ENCODE results near the gene CGB8. TPM values are rescaled to one million over a fixed set of nuclear protein-coding genes. Genes with fewer than 3 reads are reported as not detected.

CGB8 gene
- total RNA-seq, 1 donor from 2014 or later, result not detected

DNA sequence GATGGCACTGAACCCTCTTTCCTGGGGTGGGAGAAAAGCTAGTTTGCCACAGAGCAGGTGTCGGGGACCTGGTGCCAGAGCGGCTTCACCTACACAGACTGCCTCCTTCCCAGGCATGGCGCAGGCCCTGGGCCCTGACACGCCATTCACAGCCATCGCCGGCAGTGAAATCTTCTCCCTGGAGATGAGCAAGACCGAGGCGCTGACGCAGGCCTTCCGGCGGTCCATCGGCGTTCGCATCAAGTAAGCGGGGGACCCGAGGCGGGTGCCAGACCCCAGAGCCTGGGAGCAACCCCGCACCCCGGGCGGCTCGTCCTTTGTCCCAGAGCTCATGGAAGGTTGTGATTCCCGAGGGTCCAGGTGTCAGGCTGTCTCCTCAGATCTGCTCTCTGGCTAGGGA lies 42.0 kb downstream of the CGB8 start:
- no peak for DNase-seq (ENCODE audit: low read depth)

DNA sequence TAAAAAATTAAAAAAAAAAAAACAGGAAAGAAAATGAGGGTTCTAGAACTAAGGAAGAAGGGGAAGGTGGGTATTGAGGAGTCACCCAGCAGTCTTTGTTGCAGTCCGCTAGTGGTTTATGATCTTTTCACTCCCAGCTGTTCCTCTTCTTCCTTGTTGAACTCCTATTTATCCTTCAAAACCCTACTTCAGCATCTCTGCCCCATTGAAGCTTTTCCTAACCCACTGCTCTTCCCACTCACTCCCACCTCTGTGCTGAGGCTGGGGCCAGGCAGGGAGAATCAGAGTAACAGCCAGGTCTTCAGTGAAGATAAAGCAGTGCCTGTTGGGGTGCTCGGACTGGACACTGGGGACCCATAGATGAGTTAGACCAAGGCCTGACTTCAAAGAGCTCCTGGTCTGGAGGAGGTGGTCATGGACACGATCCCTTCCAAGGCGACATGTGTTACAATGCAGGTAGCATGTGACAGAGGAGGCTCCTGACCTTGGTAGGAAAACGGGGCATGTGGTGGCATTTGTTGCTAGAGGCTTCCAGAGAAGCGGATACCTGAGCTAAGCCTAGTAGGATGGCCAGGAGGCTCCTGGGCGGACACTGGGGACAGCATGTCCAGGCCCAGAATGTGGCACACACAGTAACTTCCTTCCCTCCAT lies 43.8 kb downstream of the CGB8 start:
- DNase-seq (ENCODE audit: low read depth), result no peak

DNA sequence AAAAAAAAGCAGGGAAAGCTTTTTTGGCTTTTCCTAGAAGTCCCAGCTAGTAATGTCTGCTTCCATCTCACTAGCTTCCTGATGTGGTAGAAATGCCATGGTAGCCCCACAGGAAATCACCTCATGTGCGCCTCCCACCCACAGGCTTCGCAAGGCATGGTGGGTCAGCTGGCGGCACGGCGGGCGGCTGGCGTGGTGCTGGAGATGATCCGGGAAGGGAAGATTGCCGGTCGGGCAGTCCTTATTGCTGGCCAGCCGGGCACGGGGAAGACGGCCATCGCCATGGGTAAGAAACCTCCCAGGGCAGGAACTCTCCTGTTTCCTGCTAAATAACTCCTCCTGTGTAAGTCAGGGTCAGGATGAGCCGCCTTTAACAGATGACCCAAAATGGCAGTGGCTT lies 44.8 kb downstream of the CGB8 start:
- no peak for DNase-seq (ENCODE audit: low read depth)

GRCh38 chr19:48999481-49000325 lies 49.2 kb downstream of the CGB8 start:
- peak; percentile 49 for DNase-seq (ENCODE audit: low read depth)

DNA sequence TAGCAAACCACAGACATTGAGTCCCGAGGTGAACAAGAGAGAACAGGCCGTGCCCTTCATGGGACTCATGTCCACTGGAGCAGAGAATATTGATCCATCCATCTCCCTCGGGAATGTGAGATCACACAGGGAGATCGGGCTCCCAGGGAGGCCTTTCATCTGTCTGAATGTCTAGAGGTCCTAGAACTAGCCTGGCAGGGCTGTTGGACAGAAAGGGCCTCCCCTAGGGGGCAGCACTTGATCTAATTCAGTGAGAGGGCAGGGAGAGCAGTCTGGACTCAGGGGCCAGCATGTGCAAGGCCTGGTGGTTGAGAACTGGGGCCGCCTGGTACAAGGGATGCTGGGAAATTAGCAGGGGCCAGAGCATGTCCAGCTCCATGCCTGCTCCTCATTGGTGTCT lies 50.9 kb downstream of the CGB8 start:
- peak; percentile 54 for DNase-seq (ENCODE audit: low read depth)

Other genes starting within 250 kb of the CGB8 start
- gene BCAT2, start 238.1 kb downstream of the CGB8 start, total RNA-seq, result 27.2 and 37.3 TPM in 2 replicates
- 0.60 and 1.7 TPM in 2 replicates for gene HSD17B14, start 212.6 kb downstream of the CGB8 start, total RNA-seq
- gene PLEKHA4, start 180.5 kb downstream of the CGB8 start, total RNA-seq, result 6.8 and 14.4 TPM in 2 replicates
- 28.1 and 29.9 TPM in 2 replicates for gene PPP1R15A, start 176.7 kb downstream of the CGB8 start, total RNA-seq
- gene TULP2, start 150.4 kb downstream of the CGB8 start, total RNA-seq, result 0.10 TPM in 1 of 2 replicates, not detected in the other
- gene NUCB1, start 148.8 kb downstream of the CGB8 start, total RNA-seq, result 100 and 287 TPM in 2 replicates
- gene DHDH, start 115.4 kb downstream of the CGB8 start, total RNA-seq, result 0.10 and 1.7 TPM in 2 replicates
- 101 and 135 TPM in 2 replicates for gene BAX, start 94.2 kb downstream of the CGB8 start, total RNA-seq
- 1,420 and 1,436 TPM in 2 replicates for gene FTL, start 83.8 kb downstream of the CGB8 start, total RNA-seq
- 42.9 and 72.1 TPM in 2 replicates for gene GYS1, start 55.8 kb downstream of the CGB8 start, total RNA-seq
- gene RUVBL2, start 55.2 kb downstream of the CGB8 start, total RNA-seq, result 170 and 313 TPM in 2 replicates
- 0.25 TPM in 1 of 2 replicates, not detected in the other for gene LHB, start 32.0 kb downstream of the CGB8 start, total RNA-seq
- gene CGB3, start 24.8 kb downstream of the CGB8 start, total RNA-seq, result not detected in 2 replicates
- 1.0 TPM in 1 of 2 replicates, not detected in the other for gene CGB2, start 17.2 kb downstream of the CGB8 start, total RNA-seq
- 1.4 TPM in 1 of 2 replicates, not detected in the other for gene CGB1, start 12.2 kb downstream of the CGB8 start, total RNA-seq
- not detected in 2 replicates for gene CGB5, start 5.3 kb downstream of the CGB8 start, total RNA-seq
- gene CGB7, start 8.6 kb upstream of the CGB8 start, total RNA-seq, result 0.25 and 0.35 TPM in 2 replicates
- 0.25 and 0.52 TPM in 2 replicates for gene NTF4, start 15.7 kb upstream of the CGB8 start, total RNA-seq
- not detected in 2 replicates for gene KCNA7, start 23.6 kb upstream of the CGB8 start, total RNA-seq
- 82.8 and 138 TPM in 2 replicates for gene SNRNP70, start 36.3 kb upstream of the CGB8 start, total RNA-seq
- gene LIN7B, start 65.3 kb upstream of the CGB8 start, total RNA-seq, result 2.5 and 7.5 TPM in 2 replicates
- 0.45 TPM in 1 of 2 replicates, not detected in the other for gene C19orf73, start 70.0 kb upstream of the CGB8 start, total RNA-seq
- 2.6 and 3.6 TPM in 2 replicates for gene PPFIA3, start 70.4 kb upstream of the CGB8 start, total RNA-seq
- gene HRC, start 106.3 kb upstream of the CGB8 start, total RNA-seq, result not detected in 2 replicates
- 15.3 and 30.4 TPM in 2 replicates for gene TRPM4, start 108.7 kb upstream of the CGB8 start, total RNA-seq